Body of pancreas (tissue), 4 donors: ENCODE measurements around the gene PSMB4. TPM values are rescaled to one million over a fixed set of nuclear protein-coding genes. Genes with fewer than 3 reads are reported as not detected.
"Not testable (repeated sequence)": the region's sequence is repeated elsewhere in the genome, so short reads cannot be mapped to it uniquely, and the experiment has no call there.

Source experiments
- ATAC-seq: fragments of 150-250 bp; one replicate; pipeline ENCODE4 v1.9.1; 2016
- DNase-seq, 4 donors: peaks; one replicate each; pipeline ENCODE4 v3.0.0-alpha.2; 2019
- H3K27ac ChIP-seq, 4 donors: fragments of 200-600 bp; sonication (generic); 1 replicate in 3 of 4; 2 replicates in 1 of 4; pipeline versions ENCODE4 v1.5.1 to v1.6.1; 2016 to 2019; ENCODE audit warnings: mild to moderate bottlenecking in 1 of 4, mixed read lengths in 1 of 4, moderate library complexity in 1 of 4
- H3K27me3 ChIP-seq, 2 donors: fragments of 200-600 bp; sonication (generic); one replicate each; pipeline ENCODE4 v1.6.0; 2016; ENCODE audit warnings: mild to moderate bottlenecking in 1 of 2
- H3K36me3 ChIP-seq, 2 donors: fragments of 200-600 bp; sonication (generic); replicated peaks in 1 of 2; 2 replicates each; pipeline ENCODE4 v1.5.1; 2016; ENCODE audit warnings: low read depth in 2 of 2; ENCODE audit not compliant: insufficient read depth in 1 of 2
- H3K4me1 ChIP-seq: fragments of 200-600 bp; sonication (generic); one replicate; pipeline ENCODE4 v1.6.0; 2016
- H3K4me3 ChIP-seq, 2 donors: fragments of 200-600 bp; sonication (generic); 1 replicate in 1 of 2; 2 replicates in 1 of 2; pipeline ENCODE4 v1.5.1; 2016 to 2019
- H3K9me3 ChIP-seq, 3 donors: fragments of 200-600 bp; sonication (generic); 1 replicate in 2 of 3; 2 replicates in 1 of 3; pipeline ENCODE4 v1.5.1; 2016
- POLR2A ChIP-seq, 3 donors: fragments of 450-650 bp; IDR thresholded peaks; one replicate each; pipeline ENCODE4 v1.6.1; 2016; ENCODE audit warnings: antibody characterized with exemption in 3 of 3, mild to moderate bottlenecking in 2 of 3
- WGBS, 2 donors: methylation state at CpG; one replicate each; pipeline ENCODE4 v1.1.5; 2017; 5-methylcytosine and 5-hydroxymethylcytosine counted together
- intact Hi-C: fragments of 100-400 bp; cut with DNase I; formaldehyde crosslinking; loops from one replicate; pipeline ENCODE4 v1.15.1; 2023
- total RNA-seq, 2 donors: library from RNA; depleted of rRNA; stranded (reverse); fragments of >200 nt; gene quantifications; one replicate each; pipeline ENCODE4 v1.1.0, GENCODE V29; 2016
- TF ChIP-seq, protein P1 (sequence below), 7 experiments: fragments of 450-650 bp in 4 of 7; fragments of 200-600 bp in 3 of 7; sonication (generic) in 3 of 7; IDR thresholded peaks; one replicate each; pipeline ENCODE4 v1.5.1; 2016 to 2019; ENCODE audit warnings: antibody characterized with exemption in 7 of 7

Gene PSMB4
- total RNA-seq = 100 to 1,000 TPM; 109 to 126 TPM

GRCh38 chr1:151399324-151400171 is at the start of gene PSMB4:
TSS of gene PSMB4 (plus strand) at chr1:151399573. CDS start at chr1:151399588, 15 bp downstream.
- Histone ChIP-seq H3K27me3 (no peaks in the 10 kb centered on the region), H3K4me3 (peak within 1 kb of the TSS; percentile 54 to 69), H3K36me3 (peaks cover 0 to 3% of the 10 kb centered on the region in 2 donors), H3K27ac (peak within 1 kb of the TSS; percentile 66 to 85 (median 80)), H3K9me3 (no peaks in the 10 kb centered on the region), H3K4me1 (peaks cover 18% of the 10 kb centered on the region)
- intact Hi-C loops = loop anchor here (5.0 kb wide), 1 partner anchor 97 kb away; no protein-coding TSS in a partner anchor
- peak; percentile 84 to 93 (median 87) for DNase-seq
- peak; percentile 39 to 80 (median 80) for TF ChIP-seq POLR2A (IDR thresholded peaks at IDR 0.05)
- TF ChIP-seq, protein P1, sequence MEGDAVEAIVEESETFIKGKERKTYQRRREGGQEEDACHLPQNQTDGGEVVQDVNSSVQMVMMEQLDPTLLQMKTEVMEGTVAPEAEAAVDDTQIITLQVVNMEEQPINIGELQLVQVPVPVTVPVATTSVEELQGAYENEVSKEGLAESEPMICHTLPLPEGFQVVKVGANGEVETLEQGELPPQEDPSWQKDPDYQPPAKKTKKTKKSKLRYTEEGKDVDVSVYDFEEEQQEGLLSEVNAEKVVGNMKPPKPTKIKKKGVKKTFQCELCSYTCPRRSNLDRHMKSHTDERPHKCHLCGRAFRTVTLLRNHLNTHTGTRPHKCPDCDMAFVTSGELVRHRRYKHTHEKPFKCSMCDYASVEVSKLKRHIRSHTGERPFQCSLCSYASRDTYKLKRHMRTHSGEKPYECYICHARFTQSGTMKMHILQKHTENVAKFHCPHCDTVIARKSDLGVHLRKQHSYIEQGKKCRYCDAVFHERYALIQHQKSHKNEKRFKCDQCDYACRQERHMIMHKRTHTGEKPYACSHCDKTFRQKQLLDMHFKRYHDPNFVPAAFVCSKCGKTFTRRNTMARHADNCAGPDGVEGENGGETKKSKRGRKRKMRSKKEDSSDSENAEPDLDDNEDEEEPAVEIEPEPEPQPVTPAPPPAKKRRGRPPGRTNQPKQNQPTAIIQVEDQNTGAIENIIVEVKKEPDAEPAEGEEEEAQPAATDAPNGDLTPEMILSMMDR (IDR thresholded peaks at IDR 0.05) = peak in 5 of 7 experiments; percentile 9 to 63 (median 53)
- ATAC-seq = peak; percentile 98
- 0% methylated on average over 47 to 63 of the region's 63 CpGs for WGBS, 2 donors

- ATAC-seq, DNase-seq, H3K36me3 ChIP-seq, H3K4me3 ChIP-seq, H3K27me3 ChIP-seq, H3K9me3 ChIP-seq, intact Hi-C loops, H3K27ac ChIP-seq: not testable (repeated sequence)
- peaks cover 14% of the 10 kb centered on the region for H3K4me1 ChIP-seq
- WGBS, 2 donors = 84 to 87% methylated on average over 9 of the region's 9 CpGs
Observed at GRCh38 chr1:151350323-151350722, 49.0 kb upstream of the PSMB4 start.

GRCh38 chr1:151352021-151352718 is 47.2 kb upstream of the PSMB4 start:
- intact Hi-C loops = no loop called here
- no peak for TF ChIP-seq POLR2A (IDR thresholded peaks at IDR 0.05)
- TF ChIP-seq, protein P1 (IDR thresholded peaks at IDR 0.05) = no peak
- DNase-seq (peak in 2 of 4 donors; percentile 28 to 36), ATAC-seq (no peak)
- no peaks in the 10 kb centered on the region for H3K36me3 ChIP-seq
- no peak overlapping the region for H3K4me3 ChIP-seq
- H3K27ac ChIP-seq = no peak overlapping the region
- no peaks in the 10 kb centered on the region for H3K9me3 ChIP-seq
- peaks cover 5% of the 10 kb centered on the region for H3K4me1 ChIP-seq
- no peaks in the 10 kb centered on the region for H3K27me3 ChIP-seq
- 87 to 90% methylated on average over 6 of the region's 6 CpGs for WGBS, 2 donors

DNA sequence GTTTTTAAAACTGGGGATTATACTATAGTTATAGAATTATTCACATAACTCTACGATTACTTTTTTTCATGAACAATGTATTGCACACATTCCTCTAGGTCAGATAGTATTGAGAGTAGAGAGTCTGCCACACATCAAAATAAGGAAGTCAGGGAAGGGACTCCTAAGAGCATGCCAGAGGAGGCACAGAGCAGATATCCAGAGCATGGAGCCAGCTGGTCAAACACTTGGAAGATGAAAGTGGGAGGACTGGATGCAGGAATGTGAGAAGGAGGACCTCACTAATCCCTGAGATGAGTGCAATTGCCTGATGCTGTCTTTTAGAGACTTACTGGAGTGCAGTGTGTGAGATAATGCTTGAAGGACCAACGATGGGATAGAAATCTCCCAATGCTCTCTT is 42.7 kb upstream of the PSMB4 start:
- Histone ChIP-seq H3K4me1 (no peaks in the 10 kb centered on the region), H3K27ac (no peak overlapping the region), H3K9me3 (no peaks in the 10 kb centered on the region), H3K27me3 (no peaks in the 10 kb centered on the region), H3K36me3 (no peaks in the 10 kb centered on the region), H3K4me3 (no peak overlapping the region)
- ATAC-seq = no peak
- 43 to 60% methylated on average over 2 of the region's 2 CpGs for WGBS, 2 donors
- DNase-seq = no peak
- intact Hi-C loops = loop anchor here (5.0 kb wide), 1 partner anchor 49 kb away; no protein-coding TSS in a partner anchor
- TF ChIP-seq, protein P1 (IDR thresholded peaks at IDR 0.05) = no peak
- no peak for TF ChIP-seq POLR2A (IDR thresholded peaks at IDR 0.05)

GRCh38 chr1:151361883-151362282 is 37.5 kb upstream of the PSMB4 start:
- H3K27me3 ChIP-seq = no peaks in the 10 kb centered on the region
- TF ChIP-seq POLR2A (IDR thresholded peaks at IDR 0.05) = no peak
- TF ChIP-seq, protein P1 (IDR thresholded peaks at IDR 0.05) = no peak
- H3K9me3 ChIP-seq = no peaks in the 10 kb centered on the region
- ATAC-seq = no peak
- H3K36me3 ChIP-seq = peaks cover 0 to 7% of the 10 kb centered on the region in 2 donors
- H3K4me1 ChIP-seq = no peaks in the 10 kb centered on the region
- DNase-seq = no peak
- no peak overlapping the region for H3K4me3 ChIP-seq
- no peak overlapping the region for H3K27ac ChIP-seq
- intact Hi-C loops = no loop called here
